Neural progenitor cell (in vitro differentiated cells): ENCODE measurements around the gene SMTNL1.

Source experiments
- CTCF ChIP-seq: fragments of 200-600 bp; sonication (generic); IDR thresholded peaks from 2 replicates; pipeline ENCODE4 v1.5.1; 2017; ENCODE audit warnings: antibody characterized with exemption, mild to moderate bottlenecking
- EZH2 ChIP-seq: fragments of 200-600 bp; sonication (generic); IDR thresholded peaks from 2 replicates; pipeline ENCODE4 v1.6.1; 2017; ENCODE audit warnings: antibody characterized with exemption, mild to moderate bottlenecking, moderate library complexity
- EZH2phosphoT487 ChIP-seq: fragments of 200-600 bp; sonication (generic); IDR thresholded peaks from 2 replicates; pipeline ENCODE4 v1.6.1; 2017; ENCODE audit warnings: antibody characterized with exemption

DNA sequence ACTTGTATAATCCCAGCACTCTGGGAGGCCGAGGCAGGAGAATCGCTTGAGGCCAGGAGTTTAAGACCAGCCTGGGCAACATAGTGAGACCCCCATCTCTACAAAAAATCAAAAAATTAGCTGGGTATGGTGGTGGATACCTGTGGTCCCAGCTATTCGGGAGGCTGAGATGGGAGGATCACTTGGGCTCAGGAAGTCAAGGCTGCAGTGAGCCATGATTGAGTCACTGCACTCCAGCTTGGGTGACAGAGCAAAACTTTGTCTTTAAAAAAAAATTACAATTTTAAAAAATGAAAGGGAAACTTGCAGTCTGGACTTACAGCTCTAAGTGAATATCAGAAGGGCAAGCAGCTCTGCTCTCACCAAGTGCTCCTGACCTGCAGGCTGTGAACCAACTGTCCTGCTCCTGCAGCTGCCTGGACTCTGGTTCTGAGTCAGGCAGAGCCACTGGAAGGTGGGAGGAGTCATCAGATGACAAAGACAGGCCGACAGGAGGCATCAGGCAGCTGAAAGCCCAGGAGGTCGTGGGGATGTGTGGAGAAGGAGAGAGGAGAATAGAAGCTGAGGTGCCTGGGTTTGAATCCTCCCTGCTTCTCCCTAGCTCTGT is 9.6 kb downstream of the SMTNL1 start:
- peak; percentile 26 for TF ChIP-seq CTCF
- TF ChIP-seq EZH2 = no peak
- TF ChIP-seq EZH2phosphoT487 = no peak
